Measurements from ENCODE around the gene ZSCAN25.
"Not testable (repeated sequence)": the region's sequence is repeated elsewhere in the genome, so short reads cannot be mapped to it uniquely, and the experiment has no call there.

ZSCAN25 gene

DNA sequence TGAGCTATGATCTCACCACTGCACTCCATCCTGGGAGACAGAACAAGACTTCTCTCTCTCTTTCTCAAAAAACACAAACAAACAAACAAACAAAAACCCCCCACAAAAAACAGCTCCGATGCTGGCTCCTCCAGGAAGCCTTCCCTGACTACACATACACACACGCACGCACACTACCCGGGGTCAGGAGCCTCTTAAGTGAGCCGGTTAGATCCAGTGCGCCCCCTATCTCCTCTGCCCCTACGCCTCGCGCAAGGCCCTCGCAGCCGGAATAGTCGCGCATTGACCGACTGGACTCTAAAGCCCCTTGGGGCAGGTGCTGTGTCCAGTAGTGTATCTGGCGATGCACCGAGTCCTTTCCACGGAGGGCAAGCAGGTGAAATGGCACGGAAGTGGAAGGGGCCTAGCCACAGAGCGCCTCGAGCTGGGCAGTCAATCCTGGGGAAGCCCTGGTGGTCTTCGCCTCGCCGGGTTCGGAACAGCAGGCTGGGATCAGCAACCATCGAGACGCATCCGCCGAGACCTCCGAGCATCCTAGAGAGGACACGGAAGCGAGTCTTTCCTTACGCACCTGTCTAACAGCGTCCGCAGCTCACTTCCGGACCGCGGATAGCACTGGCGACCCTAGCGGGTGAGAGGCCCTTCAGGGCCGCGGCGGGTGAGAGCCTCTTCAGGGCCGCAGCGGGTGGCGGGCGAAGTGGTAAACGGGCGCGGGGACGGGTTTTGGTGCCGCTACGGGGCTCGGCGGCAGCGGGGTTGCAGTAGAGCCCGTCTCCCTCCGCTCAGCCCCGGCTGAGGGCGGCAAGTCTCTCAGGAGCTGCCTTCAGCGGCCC, at the start of gene ZSCAN25:
Gene ZSCAN25 (plus strand): TSS at position 588 of the 833 bp plus-strand sequence. CDS start 2,661 bp downstream, outside the sequence.
- DNase-seq: peak; percentile 67 to 80

DNA sequence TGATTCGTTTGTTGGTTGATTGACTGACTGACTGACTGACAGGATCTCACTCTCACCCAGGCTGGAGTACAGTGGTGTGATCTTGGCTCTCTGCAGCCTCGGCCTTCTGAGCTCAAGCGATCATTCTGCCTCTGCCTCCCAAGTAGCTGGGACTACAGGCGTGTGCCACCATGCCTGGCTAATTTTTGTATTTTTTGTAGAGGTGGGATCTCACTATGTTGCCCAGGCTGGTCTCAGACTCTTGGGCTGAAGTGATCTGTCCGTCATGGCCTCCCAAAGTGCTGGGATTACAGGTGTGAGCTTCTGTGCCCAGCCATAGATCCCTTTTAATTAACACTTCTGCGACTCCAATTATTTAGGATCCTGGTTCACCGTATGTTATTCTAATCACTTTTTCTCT, 48.0 kb upstream of the ZSCAN25 start:
- not testable (repeated sequence) for DNase-seq

DNA sequence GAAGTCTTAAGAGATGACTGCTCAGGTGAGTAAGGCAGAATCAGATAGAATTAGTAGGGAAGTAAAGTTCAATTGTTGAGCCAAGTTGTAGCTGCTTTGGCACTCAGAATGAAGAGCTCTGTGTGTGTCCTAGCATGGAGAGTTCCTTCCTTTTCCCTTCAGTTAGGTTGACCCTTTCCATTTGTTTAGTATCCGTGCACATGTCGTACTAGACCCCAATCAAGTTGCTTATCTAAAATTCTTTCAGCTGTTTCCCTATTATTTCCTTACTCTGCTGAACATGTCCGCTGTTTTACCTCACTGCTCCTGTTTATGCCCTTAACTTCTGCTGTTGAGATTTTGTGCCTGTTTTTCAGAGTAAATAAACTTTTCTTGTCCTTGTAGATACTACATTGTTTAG, 45.0 kb upstream of the ZSCAN25 start:
- no peak for DNase-seq

DNA sequence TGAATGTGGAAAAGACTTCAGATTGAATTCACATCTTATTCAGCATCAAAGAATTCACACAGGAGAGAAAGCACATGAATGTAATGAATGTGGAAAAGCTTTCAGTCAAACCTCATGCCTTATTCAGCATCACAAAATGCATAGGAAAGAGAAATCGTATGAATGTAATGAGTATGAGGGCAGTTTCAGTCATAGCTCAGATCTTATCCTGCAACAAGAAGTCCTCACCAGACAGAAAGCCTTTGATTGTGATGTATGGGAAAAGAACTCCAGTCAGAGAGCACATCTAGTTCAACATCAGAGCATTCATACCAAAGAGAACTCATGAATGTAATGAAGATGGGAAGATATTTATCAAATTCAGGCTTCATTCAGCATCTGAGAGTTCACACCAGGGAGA, 43.5 kb upstream of the ZSCAN25 start:
- no peak for DNase-seq

DNA sequence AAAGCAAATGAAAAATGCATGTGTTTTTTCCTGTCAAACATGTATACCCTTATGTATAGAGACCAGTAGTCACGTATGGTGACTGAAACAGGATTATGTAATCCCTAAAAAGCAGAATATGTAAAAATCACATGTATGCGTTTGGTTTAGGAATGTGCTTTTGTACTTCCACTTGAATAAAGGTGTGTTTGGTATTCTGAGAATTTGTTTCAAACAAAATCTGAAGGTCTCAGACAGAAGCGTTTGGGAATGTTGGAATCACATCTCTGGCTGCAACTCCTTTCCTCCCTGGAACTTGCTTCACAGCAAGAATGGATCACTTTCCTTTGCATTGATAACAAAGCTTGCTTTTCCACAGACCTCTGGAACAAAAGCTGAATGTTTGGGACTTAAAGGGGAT, 40.5 kb upstream of the ZSCAN25 start:
- no peak for DNase-seq

DNA sequence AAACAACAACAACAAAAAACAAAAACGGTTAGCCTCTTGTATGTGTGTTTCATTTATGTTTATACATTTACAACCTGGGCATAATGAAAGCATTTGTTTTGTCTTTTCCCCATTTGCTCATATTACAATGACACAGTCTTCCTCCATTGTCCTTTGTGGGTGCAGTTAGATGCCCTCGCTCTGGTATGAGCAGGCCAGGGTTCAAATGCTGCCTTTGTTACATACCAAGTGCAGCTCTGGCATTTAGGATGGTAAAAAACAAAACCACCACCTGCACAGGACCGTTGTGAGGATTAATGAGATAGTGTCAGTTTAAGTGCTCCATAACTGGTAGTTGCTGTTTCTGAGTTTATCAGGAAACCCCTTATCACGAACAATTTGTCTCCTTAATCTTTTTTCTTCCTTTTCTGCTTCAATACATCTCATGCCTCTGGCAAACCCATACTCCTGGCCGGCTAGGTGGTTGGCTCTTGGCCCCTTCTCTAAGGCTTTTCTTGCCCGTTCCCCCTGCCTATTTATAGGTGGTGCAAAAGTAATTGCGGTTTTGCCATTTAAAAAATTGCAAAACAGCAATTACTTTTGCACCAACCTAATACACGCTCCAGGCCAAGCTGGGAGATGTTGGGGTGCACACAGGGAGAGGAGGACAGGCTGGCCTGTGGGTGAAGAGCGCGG, 37.3 kb upstream of the ZSCAN25 start:
- DNase-seq: peak in 1 of 2 donors; percentile 6

DNA sequence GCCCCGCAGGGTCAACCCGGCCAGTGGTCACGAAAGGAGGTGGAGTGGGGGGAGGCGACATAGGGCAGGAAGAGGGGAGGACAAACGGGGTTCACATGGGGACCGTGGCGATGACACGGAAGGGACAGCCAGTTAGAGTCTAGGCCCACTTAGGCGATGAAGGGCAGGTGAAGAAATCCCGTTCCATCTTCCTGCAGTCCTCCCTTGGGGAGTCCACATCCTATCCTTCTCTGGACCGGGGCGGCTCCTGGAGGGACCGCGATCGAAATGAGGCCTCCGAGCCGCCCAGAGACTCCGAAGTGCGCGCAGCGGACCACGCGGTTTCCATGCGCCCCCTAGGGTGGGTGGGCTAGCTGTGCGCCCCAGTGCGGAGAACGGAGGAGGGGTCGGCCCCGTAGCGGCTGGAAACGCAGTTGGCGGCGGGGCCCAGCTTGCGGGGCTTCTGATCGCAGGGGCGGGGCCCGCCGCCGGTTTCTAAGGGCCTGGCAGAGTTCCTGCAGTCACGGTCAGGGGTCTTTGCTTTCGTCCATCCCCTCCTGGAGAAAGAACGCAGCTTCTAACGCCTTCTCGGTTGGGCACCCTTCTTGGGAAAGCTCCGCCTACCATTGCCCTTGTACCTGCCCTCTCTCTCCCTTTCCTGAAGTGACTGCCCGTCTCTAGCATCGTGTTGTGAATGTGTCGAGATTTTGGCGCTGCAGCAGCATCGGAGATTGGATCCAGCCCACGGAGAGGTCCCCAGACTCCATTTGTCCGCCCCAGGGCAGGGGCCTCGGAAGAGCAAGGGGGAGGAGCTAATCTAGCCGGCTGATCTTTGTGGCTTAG, 36.6 kb upstream of the ZSCAN25 start:
- peak; percentile 3 to 40 for DNase-seq

DNA sequence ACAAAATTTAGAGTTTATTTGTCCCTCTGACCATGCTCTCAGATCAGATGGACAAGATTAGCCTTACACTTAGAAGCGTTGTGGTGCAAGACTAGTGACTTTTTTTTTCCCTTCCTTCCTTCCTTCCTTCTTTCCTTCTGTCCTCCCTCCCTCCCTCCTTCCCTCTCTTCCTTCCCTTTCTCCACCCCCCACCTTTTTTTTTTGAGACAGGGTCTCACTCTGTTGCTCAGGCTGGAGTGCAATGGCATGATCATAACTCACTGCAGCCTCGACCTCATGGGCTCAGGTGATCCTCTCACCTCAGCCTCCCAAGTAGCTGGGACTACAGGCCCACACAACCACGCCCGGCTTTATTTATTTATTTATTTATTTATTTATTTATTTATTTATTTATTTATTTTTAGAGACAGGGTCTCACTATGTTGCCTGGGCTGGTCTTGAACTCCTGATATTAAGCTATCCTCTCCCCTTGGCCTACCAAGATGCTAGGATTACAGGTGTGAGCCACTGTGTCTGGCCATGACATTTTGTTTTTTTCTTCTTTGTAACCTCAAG, 35.9 kb upstream of the ZSCAN25 start:
- DNase-seq: not testable (repeated sequence)

DNA sequence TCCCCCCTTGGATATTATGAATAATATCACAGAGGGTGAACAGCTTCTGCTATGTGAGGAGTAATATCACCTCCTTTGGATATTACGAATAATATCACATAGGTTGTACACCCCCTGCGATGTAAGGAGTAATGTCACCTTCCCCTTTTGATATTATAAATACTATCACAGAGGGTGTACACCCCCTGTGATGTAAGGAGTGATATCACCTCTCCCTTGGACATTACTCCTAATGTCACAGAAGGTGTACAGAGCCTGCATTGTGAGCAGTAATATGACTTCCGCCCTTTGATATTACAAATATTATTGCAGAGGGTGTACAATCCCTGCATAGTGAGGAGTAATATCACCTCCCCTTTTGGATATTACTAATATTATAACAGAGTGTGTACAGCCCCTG, 27.9 kb upstream of the ZSCAN25 start:
- no peak for DNase-seq

DNA sequence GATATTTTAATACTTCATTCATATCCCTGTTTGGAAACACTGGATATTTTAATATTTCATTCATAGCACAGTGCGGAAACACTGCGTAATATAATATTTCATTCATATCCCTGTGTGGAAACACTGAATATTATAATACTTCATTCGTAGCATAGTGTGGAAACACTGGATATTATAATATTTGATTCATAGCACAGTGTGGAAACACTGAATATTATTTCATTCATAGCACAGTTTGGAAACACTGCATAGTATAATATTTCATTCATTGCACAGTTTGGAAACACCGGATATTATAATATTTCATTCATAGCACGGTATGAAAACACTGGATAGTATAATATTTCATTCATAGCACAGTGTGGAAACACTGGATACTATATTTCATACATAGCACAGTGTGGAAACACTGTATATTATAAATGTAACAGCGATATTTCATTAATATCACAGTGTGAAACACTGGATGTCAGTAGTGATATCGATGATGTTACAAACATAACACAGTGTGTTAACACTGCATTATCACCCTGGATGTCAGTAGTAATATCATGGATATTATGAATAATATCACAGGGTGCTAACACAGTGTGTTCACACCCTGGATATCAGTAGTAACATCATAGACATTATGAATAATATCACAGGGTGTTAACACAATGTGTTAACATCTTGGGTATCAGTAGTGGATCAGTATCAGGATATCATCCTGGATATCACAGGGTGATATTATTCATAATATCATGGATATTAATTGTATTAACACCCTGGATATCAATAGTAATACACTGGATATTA, 21.6 kb upstream of the ZSCAN25 start:
- DNase-seq: no peak

DNA sequence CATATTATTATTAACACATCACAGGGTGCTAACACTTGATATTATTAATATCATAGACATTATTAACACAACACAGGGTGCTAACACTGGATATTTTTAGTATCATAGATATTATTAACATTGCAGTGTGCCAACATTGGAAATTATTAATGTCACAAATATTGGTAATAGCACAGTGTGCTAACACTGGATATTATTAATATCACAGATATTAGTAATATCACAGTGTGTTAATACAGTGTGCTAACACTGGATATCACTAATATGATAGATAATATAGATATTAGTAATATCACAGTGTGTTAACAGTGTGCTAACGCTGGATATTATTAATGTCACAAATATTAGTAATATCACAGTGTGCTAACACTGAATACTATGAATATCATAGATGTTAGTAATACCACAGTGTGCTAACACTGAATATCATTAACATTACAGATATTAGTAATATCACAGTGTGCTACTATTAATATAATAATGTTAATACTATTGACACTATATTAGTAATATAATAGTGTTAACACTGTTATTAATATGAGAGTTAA, 20.3 kb upstream of the ZSCAN25 start:
- DNase-seq: no peak

DNA sequence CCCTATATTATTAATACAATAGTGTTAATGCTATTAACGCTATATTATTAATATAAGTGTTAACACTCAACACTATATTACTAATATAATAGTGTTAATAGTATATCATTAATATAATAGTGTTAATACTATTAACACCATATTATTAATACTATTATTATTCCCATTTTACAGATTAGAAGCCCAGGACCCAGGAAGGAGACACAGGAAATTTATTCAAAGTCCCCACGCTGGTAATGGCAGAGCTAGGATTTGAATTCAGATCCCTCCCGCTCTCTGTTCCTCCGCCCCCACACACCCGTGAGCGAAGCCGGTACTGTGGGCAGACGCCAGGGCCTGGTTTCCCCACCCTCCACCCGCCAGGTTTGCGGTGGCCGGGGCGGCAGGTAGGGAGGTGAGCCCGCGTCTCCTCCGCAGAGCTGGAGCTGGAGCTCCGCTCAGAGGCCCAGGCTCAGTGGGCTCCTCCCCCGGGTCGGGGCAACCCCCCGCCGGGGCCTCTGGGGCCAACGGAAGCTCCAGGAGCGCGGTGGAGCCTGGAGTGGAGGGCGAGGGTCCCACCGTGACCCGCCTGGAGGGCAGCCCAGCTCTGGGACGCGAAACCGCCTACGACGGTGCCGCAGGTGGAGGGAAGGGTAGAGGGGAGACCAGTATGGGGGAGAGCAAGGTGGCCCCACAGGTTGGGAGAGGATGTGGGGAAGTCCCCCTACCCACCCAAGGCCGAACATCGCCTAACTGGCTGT, 18.8 kb upstream of the ZSCAN25 start, which contains the start of gene TMEM225B:
Gene TMEM225B (plus strand): TSS at position 506 of the 740 bp plus-strand sequence. CDS start 6,122 bp downstream, outside the sequence.
- DNase-seq: no peak

DNA sequence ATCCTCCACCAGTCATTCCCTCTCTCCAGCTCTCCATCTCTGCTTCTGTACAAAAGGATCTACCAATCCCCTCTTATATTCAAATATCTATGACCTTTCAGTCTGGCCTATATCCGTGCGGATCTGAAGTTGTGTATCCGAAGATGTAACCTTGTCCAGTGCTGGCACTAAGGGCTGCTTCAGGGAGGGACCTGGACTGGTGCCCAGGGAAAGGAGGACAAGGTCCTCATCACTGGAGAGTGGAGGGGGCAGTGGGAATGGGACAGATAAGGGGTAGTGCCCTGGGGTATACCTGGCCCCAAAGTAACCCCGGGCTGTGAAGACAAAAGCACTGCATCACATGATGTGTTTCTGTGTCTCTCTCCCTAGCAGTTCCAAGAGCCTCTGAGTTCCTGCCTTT, 16.9 kb upstream of the ZSCAN25 start:
- no peak for DNase-seq

DNA sequence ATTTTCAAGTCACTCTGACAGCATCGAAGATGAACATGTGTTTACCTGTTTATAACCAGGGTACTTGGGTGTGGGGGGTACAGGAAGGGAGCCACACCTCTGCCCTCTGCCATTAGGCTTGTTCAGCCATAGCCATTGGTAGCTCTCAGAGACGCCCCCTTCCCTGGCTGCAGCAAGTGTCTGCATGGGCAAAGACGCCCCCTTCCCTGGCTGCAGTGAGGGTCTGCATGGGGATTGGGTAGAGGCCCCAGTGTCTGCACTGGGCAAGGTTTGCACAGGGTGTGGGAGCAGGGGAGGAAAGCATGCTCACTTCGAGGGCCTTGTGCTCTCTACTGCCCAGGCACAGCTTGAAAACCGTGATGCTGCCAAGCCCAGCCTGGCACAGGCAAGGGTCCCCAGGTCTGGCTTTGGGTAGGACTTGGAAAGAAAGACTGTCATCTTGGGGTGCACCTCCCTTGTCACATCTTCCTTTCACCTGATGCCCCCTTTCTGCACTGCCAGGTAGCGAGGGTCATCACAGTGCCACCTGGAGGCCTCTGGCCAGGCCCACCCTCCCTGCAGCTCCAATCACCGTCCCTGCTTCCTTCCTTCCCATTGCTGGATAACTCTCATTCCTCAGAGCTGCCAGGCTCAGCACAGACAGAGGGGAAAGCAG, 15.0 kb upstream of the ZSCAN25 start:
- DNase-seq: no peak

DNA sequence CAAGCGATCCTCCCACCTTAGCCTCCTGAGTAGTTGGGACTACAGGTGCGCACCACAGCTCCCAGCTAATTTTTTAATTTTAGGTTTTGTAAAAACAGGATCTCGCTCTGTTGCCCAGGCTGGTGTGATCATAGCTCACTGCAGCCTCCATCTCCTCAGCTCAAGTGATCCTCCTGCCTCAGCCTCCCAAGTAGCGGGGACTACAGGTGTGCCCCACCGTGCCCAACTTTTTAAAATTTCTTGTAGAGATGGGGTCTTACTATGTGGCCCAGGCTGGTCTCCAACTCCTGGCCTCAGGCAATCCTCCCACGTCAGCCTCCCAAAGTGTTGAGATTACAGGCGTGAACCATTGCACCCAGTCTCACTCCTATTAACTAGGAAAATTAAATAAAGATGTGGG, 11.2 kb upstream of the ZSCAN25 start:
- DNase-seq: no peak

DNA sequence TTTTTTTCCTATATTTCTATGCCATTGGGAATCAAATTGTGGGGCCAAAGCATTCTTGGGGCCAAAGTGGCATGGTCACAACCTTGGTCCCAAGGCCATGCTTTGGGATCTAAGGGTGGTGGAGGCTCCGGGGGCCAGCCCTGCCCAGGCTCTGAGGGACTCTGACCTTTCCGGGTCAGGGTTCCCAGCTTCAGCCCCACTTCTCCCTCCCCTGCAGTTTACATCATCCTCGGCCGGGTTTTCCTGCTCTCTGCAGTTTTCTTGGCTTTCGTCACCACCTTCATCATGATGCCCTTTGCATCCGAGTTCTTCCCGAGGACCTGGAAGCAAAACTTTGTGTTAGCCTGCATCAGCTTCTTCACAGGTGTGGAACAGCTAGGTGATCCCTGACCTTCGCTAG, 10.2 kb upstream of the ZSCAN25 start:
- no peak for DNase-seq

DNA sequence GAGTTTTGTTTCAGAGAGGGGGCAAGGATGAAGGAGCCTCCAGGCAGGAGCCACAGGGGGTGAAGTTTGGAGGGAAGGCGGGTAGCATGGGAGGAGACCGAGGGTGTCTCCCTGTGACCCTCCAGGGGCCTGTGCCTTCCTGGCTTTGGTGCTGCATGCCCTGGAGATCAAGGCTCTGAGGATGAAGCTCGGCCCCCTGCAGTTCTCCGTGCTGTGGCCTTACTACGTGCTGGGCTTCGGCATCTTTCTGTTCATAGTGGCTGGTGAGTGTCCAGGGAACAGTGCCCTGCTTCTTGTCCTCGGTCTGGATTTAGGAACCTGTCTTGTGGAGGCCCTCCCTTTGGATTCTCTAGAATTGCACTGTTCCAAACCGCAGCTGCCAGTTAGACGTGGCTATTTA, 9.2 kb upstream of the ZSCAN25 start:
- DNase-seq: no peak

DNA sequence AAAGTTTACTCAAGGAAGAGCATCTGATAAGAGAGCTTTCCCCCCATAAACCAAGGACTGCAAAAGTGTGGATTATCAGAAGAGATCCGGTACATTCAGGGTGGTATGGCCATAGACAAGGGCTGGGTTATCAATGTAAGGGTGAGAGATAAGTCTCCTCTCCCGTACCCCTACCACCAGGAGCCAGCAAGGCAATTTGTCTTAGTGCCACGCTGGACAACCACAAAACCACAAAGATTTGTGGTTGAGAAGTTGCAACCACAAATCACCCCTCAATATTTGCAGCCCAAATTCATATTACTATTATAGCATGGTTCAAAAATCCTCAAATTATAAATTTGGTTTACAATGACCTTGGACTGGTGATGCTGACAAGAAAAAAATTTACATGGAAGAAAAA, 2.3 kb upstream of the ZSCAN25 start:
- no peak for DNase-seq

DNA sequence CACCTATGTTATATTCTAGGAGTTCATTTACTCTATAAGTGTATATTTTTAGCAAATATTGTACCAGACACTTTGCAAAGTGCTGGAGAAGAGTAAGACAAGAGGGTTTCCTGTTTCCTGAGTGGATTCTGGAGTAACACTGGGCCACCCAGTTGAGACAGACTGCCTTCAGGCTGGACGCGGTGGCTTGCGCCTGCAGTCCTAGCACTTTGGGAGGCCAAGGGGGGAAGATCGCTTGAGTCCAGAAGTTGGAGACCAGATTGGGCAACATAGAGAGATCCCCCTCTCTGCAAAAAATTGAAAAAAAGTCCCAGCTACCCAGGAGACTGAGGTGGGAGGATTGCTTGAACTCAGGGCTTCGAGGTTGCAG, 772 bp upstream of the ZSCAN25 start:
- DNase-seq: no peak

DNA sequence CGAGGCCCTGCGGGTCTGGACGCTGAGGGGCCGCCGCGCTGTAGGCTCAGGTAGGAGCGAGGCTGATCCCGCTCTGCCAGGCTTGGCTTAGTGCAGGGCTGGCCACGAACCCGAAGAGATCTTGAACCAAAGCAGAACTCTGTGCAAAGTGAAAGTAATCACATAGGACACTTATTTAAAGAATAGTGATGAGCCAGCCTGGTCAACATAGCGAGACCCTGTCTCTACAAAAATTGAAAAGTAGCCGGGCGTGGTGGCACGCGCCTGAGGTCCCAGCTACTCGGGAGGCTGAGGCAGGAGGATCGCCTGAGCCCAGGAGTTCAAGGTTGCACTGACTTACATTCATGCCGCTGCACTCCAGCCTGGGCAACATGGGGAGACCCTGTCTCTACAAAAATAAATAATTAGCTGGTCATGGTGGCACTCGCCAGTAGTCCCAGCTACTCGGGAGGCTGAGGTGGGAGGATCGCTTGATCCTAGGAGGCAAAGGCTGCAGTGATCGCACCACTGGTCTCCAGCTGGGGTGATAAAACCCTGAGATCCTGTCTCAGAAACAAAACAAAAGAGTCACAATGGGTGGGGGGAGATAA, 541 bp downstream of the ZSCAN25 start:
- no peak for DNase-seq

All from hippocampal formation (tissue), 2 donors.